Stimulated activated CD8-positive, alpha-beta memory T cell treated with anti-CD3 and anti-CD28 coated beads, Interleukin-15, amount 100 ng/mL, for 48 hours (primary cell): Measurements from ENCODE around the gene ERP27.

Experiments used
- DNase-seq, 2 donors: peaks; one replicate each; pipeline ENCODE4 v3.0.0-alpha.2; 2020; ENCODE audit warnings: low read depth in 2 of 2

The ERP27 gene

DNA sequence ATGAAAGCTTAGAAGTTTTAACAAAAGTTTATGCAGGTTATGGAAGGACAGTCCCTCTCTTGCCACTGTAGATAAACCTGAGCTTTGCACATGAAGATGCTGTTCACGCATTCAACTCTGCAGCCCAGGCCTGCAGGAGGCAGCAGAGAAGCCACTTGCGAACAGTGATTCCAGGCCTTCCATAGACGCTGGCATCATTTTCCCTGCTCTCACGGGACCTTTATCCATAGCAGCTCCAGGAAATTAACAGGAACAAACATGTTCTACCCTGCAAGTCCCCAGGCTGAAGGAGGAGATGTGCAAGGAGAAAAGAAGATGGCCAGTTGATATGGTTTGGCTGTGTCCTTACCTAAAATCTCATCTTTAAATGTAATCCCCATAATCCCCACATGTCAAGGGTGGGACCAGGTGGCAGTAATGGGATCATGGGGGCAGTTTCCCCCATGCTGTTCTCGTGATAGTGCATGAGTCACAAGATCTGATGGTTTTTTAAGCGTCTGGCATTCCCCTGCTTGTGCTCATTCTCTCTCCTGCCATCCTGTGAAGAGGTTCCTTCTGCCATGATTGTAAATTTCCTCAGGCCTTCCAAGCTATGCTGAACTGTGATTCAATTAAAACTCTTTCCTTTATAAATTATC, 2.0 kb downstream of the ERP27 start:
- DNase-seq: no peak

GRCh38 chr12:14935031-14935430, 3.3 kb downstream of the ERP27 start:
- DNase-seq: no peak

- DNase-seq: no peak
Observed at GRCh38 chr12:14934511-14934910, 3.8 kb downstream of the ERP27 start.

GRCh38 chr12:14931791-14932560, 6.4 kb downstream of the ERP27 start:
- DNase-seq: no peak

- DNase-seq: no peak
Observed at GRCh38 chr12:14931359-14931758, 7.0 kb downstream of the ERP27 start.

- DNase-seq: no peak
Observed at GRCh38 chr12:14930299-14930698, 8.0 kb downstream of the ERP27 start.

GRCh38 chr12:14928931-14929330, 9.4 kb downstream of the ERP27 start:
- DNase-seq: no peak

GRCh38 chr12:14927267-14927666, 11.1 kb downstream of the ERP27 start:
- DNase-seq: no peak

- DNase-seq: no peak
Observed at GRCh38 chr12:14924541-14924940, 13.8 kb downstream of the ERP27 start.

GRCh38 chr12:14923944-14924343, 14.4 kb downstream of the ERP27 start:
- no peak for DNase-seq

GRCh38 chr12:14921218-14921617, 17.1 kb downstream of the ERP27 start:
- DNase-seq: no peak

DNA sequence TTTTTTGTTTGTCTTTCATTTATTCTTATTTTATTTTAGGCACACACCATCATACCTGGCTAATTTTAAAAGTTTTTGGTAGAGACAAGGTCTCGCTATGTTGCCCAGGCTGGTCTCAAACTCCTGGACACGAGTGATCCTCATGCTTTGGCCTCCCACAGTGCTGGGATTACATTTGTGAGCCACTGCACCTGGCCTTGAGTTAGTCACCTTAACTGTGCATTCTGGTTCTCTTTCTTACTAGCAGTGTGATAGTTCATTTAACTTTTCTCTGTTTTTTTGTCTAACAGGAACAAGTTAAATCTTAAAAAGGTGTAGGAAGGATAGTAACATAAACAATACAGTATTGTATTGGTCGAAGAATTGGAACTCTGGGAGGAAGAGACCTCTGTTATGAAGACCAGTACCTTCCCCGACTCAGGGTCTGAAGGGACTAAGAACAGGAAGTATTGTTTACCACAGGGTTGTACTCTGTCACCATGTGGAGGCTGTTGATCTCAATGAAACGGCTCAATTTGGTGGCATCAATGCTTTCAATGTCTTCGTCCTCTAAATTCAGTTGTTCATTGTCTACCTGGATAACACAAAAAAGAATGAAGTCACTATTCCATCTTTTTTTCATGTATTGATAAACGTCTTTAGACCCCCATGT, 17.7 kb downstream of the ERP27 start:
- no peak for DNase-seq

GRCh38 chr12:14919455-14919854, 18.9 kb downstream of the ERP27 start:
- DNase-seq: no peak

DNA sequence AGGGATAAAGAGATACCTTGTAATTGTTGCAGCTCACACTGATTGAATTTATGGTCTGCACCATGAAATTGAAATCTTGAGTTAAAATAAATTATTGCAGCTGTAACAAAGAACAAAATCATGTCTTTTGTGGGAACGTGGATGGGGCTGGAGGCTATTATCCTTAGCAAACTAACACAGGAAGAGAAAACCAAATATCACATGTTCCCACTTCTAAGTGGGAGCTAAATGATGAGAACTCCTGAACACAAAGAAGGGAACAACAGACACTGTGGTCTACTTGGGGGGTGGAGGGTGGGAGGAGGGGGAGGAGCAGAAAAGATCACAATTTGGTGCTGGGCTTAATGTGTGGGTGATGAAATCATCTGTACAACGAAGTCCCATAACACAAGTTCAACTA, 22.6 kb downstream of the ERP27 start:
- no peak for DNase-seq

GRCh38 chr12:14913381-14913781, 25.0 kb downstream of the ERP27 start:
- no peak for DNase-seq

DNA sequence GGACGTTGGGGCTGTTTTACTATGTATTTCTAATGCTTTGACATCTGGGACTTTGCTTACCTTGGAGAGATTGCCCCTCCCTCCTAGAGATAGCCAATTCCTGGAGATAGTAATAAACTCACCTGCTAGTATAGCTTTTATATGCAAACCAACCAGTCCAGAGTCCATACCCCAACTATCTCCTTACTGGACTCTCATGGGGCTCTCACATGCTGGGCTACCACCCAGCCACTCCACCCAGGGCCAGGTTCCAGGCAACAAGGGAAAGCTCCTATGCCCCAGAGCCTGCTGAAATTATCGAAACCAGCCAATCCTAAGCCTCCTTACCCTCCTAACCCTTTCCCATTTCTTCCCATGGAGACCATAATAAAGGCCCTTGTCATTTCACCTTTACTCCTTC, 27.2 kb downstream of the ERP27 start:
- no peak for DNase-seq

GRCh38 chr12:14910090-14910915, 28.0 kb downstream of the ERP27 start:
- DNase-seq: peak; percentile 18 to 52

DNA sequence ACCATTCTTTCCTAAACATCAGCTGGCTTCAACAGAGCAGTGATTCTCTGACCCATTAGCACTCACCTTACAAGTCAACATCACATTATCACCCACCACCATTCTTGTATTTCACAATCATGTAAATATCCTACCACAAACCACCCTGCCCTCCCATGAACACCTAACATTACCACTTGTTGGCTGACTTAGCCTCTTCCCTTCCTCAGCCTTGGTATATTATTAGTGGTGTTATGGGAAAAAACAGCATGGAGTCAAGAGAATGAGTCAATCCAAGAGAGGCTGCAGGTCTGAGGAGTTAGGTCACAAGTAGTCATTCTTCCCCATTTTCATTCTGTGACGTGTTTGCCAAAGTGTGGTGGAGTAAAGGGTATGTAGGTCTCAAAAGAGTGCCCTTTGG, 30.4 kb downstream of the ERP27 start:
- DNase-seq: no peak

- DNase-seq: no peak
Observed at GRCh38 chr12:14906114-14906513, 32.2 kb downstream of the ERP27 start.

GRCh38 chr12:14905269-14906004, 32.9 kb downstream of the ERP27 start:
- DNase-seq: no peak

GRCh38 chr12:14904854-14905253, 33.5 kb downstream of the ERP27 start:
- DNase-seq: no peak
